K562 (cell line): Measurements from ENCODE around the gene RFPL3. TPM values are rescaled to one million over a fixed set of nuclear protein-coding genes. Genes with fewer than 3 reads are reported as not detected.

Experiments
- ATAC-seq: fragments of 200-7000 bp; cut with Tn5 transposase; 3 replicates; pipeline ENCODE4 v1.9.1; 2020; ENCODE audit warnings: moderate library complexity
- BruUV-seq: library from RNA; stranded (reverse); fragments of 400-500 nt; replicated peaks from 2 replicates; lab custom pipeline; 2021; lab: Mats Ljungman, UMichigan
- CTCF ChIA-PET: fragments of 300-600 bp; formaldehyde crosslinking; extraction: SDS; loops from one replicate; lab custom pipeline; 2021; ENCODE audit warnings: low intra/inter-chr PET ratio; lab: Yijun Ruan, JAX
- POLR2A ChIA-PET: fragments of 300-600, 350-650 bp; sonication (Branson Sonifier 250); formaldehyde crosslinking; extraction: SDS; loops from one replicate; lab custom pipeline; 2021; ENCODE audit warnings: antibody characterized with exemption, inconsistent platforms; lab: Yijun Ruan, JAX
- DNase-seq, 4 experiments: peaks; one replicate each; pipeline versions ENCODE4 v3.0.0 to v3.0.0-alpha.2; 2011 to 2018; ENCODE audit warnings: low spot score in 3 of 4, mixed read lengths in 3 of 4; ENCODE audit errors: extremely low read depth in 1 of 4
- FAIRE-seq: peaks from 2 replicates; lab custom pipeline; 2011; peaks lifted over from hg19 to GRCh38; lab: Jason Lieb, UNC
- H2AFZ ChIP-seq: 2 replicates; pipeline ENCODE4 v1.6.0; 2011; ENCODE audit warnings: low read depth, low read length, control low read depth, inconsistent platforms
- H3K27ac ChIP-seq: fragments of 200-600 bp; 3 replicates; pipeline ENCODE4 v1.8.0; 2011; ENCODE audit warnings: low read depth, mild to moderate bottlenecking, control low read depth, inconsistent platforms, low read length, moderate library complexity, mixed read lengths; ENCODE audit errors: extremely low read depth
- H3K27me3 ChIP-seq, 2 experiments: fragments of 300-600 bp in 1 of 2; 2 replicates in 1 of 2; 3 replicates in 1 of 2; pipeline versions ENCODE4 v1.6.0 to v1.8.0; 2011; ENCODE audit warnings: inconsistent platforms in 2 of 2, low read length in 2 of 2, mild to moderate bottlenecking in 1 of 2, mixed read lengths in 1 of 2, moderate library complexity in 1 of 2; ENCODE audit not compliant: control insufficient read depth in 2 of 2, insufficient read depth in 2 of 2
- H3K36me3 ChIP-seq: fragments of 300-600 bp; 3 replicates; pipeline ENCODE4 v1.8.0; 2011; ENCODE audit warnings: mild to moderate bottlenecking, low read length, inconsistent platforms; ENCODE audit not compliant: control insufficient read depth, insufficient read depth
- H3K4me1 ChIP-seq, 2 experiments: fragments of 200-600 bp in 1 of 2; replicated peaks in 1 of 2; 2 replicates in 1 of 2; 3 replicates in 1 of 2; pipeline versions ENCODE4 v1.5.1 to v1.8.0; 2011; ENCODE audit warnings: inconsistent platforms in 2 of 2, low read length in 2 of 2, mild to moderate bottlenecking in 1 of 2, mixed read lengths in 1 of 2, moderate library complexity in 1 of 2; ENCODE audit not compliant: control insufficient read depth in 2 of 2, insufficient read depth in 2 of 2
- H3K4me2 ChIP-seq: 2 replicates; pipeline ENCODE4 v1.6.1; 2011; ENCODE audit warnings: low read length, control low read depth, inconsistent platforms, mixed read lengths; ENCODE audit not compliant: insufficient read depth
- H3K4me3 ChIP-seq: fragments of 200-600 bp; sonication (generic), shearing (Covaris generic); 2 replicates; pipeline ENCODE4 v1.5.1; 2016; ENCODE audit warnings: control low read depth, inconsistent platforms
- H3K79me2 ChIP-seq: fragments of 200-600 bp; 3 replicates; pipeline ENCODE4 v1.8.0; 2011; ENCODE audit warnings: low read length, inconsistent platforms; ENCODE audit not compliant: control insufficient read depth, insufficient read depth
- H3K9ac ChIP-seq, 2 experiments: 2 replicates each; pipeline versions ENCODE4 v1.6.0 to v1.6.1; 2011; ENCODE audit warnings: low read depth in 2 of 2, low read length in 2 of 2, control low read depth in 1 of 2, inconsistent platforms in 1 of 2, mild to moderate bottlenecking in 1 of 2, mixed read lengths in 1 of 2; ENCODE audit not compliant: insufficient read depth in 1 of 2
- H3K9me1 ChIP-seq: one replicate; pipeline ENCODE4 v1.6.0; 2011; ENCODE audit warnings: inconsistent platforms, mild to moderate bottlenecking, low read length, moderate library complexity; ENCODE audit not compliant: control insufficient read depth, insufficient read depth
- H3K9me3 ChIP-seq: replicated peaks from 2 replicates; pipeline ENCODE4 v1.5.1; 2011; ENCODE audit warnings: low read depth, low read length, inconsistent platforms; ENCODE audit not compliant: control insufficient read depth, insufficient read depth
- H4K20me1 ChIP-seq: replicated peaks from 2 replicates; pipeline ENCODE4 v1.6.1; 2011; ENCODE audit warnings: low read length, inconsistent platforms, mixed read lengths; ENCODE audit not compliant: control insufficient read depth, insufficient read depth
- SMAD1 ChIP-seq: fragments of 150-350 bp; IDR thresholded peaks from 2 replicates; pipeline ENCODE4 v1.6.1; 2014; ENCODE audit warnings: low read length, low read depth; ENCODE audit not compliant: partially characterized antibody
- WGBS: fragments of 100-300 bp; shearing (Covaris generic); methylation state at CpG from one replicate; pipeline ENCODE4 v1.1.6; 2016; ENCODE audit warnings: low coverage, mixed read lengths; ENCODE audit not compliant: insufficient coverage; ENCODE audit errors: missing lambda C conversion rate; 5-methylcytosine and 5-hydroxymethylcytosine counted together
- in situ Hi-C: fragments of 300-500 bp; cut with MboI; formaldehyde crosslinking; loops from 4 replicates; pipeline ENCODE4 v1.15.0; 2018; ENCODE audit warnings: inconsistent platforms, mixed read lengths
- intact Hi-C: fragments of 100-400 bp; cut with micrococcal nuclease; formaldehyde crosslinking; loops from 2 replicates; pipeline ENCODE4 v1.14.2; 2022
- polyA plus RNA-seq, 8 experiments: library from polyadenylated mRNA; depleted of rRNA in 4 of 8; stranded (reverse) in 5 of 8; unstranded in 3 of 8; fragments of >200 nt; fragmentation: Nextera tagmentation in 2 of 8; fragmentation: Illumina TruSeq in 1 of 8; extraction: Ambion mirVana in 2 of 8; extraction: Trizol in 1 of 8; gene quantifications; 2 replicates each; pipeline versions ENCODE4 v1.2.1 to v1.2.3, GENCODE V29; 2011 to 2014; ENCODE audit warnings: inconsistent platforms in 1 of 8, missing spikeins in 1 of 8
- total RNA-seq, 7 experiments: library from RNA; depleted of rRNA in 6 of 7; stranded (reverse); fragments of >200 nt in 6 of 7; fragmentation: Illumina TruSeq in 2 of 7; extraction: Trizol in 2 of 7; gene quantifications; 2 replicates each; pipeline versions ENCODE4 v1.2.1 to v1.2.3, GENCODE V29; 2011 to 2021; ENCODE audit warnings: low replicate concordance in 1 of 7
- TF ChIP-seq, protein P1 (sequence below), 3 experiments: IDR thresholded peaks in 2 of 3; conservative IDR thresholded peaks in 1 of 3; 2 replicates each; pipeline ENCODE4 v1.5.1; 2011 to 2012; ENCODE audit warnings: low read length in 3 of 3, mild to moderate bottlenecking in 3 of 3, control low read depth in 2 of 3, improper control_type of control experiment in 1 of 3, inconsistent platforms in 1 of 3, low read depth in 1 of 3, mixed read lengths in 1 of 3, moderate library complexity in 1 of 3; ENCODE audit not compliant: insufficient read depth in 2 of 3
- TF ChIP-seq, protein P2 (sequence below), 2 experiments: IDR thresholded peaks; 2 replicates each; pipeline ENCODE4 v1.6.1; 2012; ENCODE audit warnings: improper control_type of control experiment in 2 of 2, low read depth in 2 of 2, low read length in 2 of 2, borderline replicate concordance in 1 of 2
- TF ChIP-seq, protein P3 (sequence below): fragments of 450-650 bp; formaldehyde crosslinking; conservative IDR thresholded peaks from 2 replicates; pipeline ENCODE4 v1.4.0; 2022; ENCODE audit warnings: mild to moderate bottlenecking, missing genetic modification characterization
- TF ChIP-seq, protein P4 (sequence below): sonication (generic); formaldehyde crosslinking; IDR thresholded peaks from 2 replicates; pipeline ENCODE4 v1.8.0; 2022; ENCODE audit warnings: mild to moderate bottlenecking, missing genetic modification reagents

Gene RFPL3
- total and polyA plus RNA-seq, 9 of the 15 experiments (the other 6 are each of a cell fraction or from before 2014, with no cell fraction given): not detected

DNA sequence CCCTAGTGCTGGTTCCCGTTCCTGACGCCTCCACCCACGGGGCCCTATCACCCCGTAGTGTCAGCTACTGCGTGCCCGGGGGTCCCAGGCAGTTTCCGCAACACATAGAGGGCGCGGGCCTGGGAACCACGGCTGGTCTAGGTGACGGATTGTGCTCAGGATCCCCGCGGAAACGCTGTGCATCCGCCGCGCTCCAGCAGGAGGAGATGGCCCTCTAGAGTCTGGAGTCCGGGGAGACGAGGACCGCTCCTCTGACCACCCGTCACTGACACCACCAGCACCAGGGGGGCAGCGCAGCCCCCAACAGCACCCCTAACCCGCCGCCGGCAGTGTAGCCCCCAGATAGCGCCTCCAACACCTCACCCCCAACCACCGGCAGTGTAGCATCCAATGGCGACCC is 4.4 kb upstream of the RFPL3 start:
- DNase-seq (no peak), ATAC-seq (peak; percentile 43; the same call in 2 of the 3 replicates), FAIRE-seq (no peak)
- BruUV-seq: no TSS peak
- H4K20me1 ChIP-seq: no peaks in the 10 kb centered on the region
- H3K9me1 ChIP-seq: no peaks in the 10 kb centered on the region
- no peak overlapping the region for H3K4me2 ChIP-seq
- H3K27me3 ChIP-seq: peaks cover 0 to 7% of the 10 kb centered on the region in 2 experiments; a peak in 3 of 5 replicates
- no peaks in the 10 kb centered on the region for H3K36me3 ChIP-seq
- no peak overlapping the region for H3K9ac ChIP-seq
- H3K9me3 ChIP-seq: no peaks in the 10 kb centered on the region
- H2AFZ ChIP-seq: no peak overlapping the region
- ChIA-PET CTCF (no interaction called here), POLR2A (no interaction called here)
- H3K4me3 ChIP-seq: no peak overlapping the region
- no peak overlapping the region for H3K27ac ChIP-seq
- no peaks in the 10 kb centered on the region for H3K79me2 ChIP-seq
- WGBS: 3% methylated on average over 15 of the region's 28 CpGs
- in situ Hi-C loops: no loop called here
- TF ChIP-seq, protein P1, sequence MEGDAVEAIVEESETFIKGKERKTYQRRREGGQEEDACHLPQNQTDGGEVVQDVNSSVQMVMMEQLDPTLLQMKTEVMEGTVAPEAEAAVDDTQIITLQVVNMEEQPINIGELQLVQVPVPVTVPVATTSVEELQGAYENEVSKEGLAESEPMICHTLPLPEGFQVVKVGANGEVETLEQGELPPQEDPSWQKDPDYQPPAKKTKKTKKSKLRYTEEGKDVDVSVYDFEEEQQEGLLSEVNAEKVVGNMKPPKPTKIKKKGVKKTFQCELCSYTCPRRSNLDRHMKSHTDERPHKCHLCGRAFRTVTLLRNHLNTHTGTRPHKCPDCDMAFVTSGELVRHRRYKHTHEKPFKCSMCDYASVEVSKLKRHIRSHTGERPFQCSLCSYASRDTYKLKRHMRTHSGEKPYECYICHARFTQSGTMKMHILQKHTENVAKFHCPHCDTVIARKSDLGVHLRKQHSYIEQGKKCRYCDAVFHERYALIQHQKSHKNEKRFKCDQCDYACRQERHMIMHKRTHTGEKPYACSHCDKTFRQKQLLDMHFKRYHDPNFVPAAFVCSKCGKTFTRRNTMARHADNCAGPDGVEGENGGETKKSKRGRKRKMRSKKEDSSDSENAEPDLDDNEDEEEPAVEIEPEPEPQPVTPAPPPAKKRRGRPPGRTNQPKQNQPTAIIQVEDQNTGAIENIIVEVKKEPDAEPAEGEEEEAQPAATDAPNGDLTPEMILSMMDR (IDR thresholded peaks at IDR 0.05 in 2 of 3, conservative IDR thresholded peaks at IDR 0.05 in 1 of 3; ENCODE audit: insufficient read depth in 2 of 3, low read depth in 1 of 3, low read length in 3 of 3): 0 out of 6 replicates have a peak, but pooled peaks of 1 of the 3 experiments have one; percentile 8
- no peak for TF ChIP-seq SMAD1
- TF ChIP-seq, protein P2, sequence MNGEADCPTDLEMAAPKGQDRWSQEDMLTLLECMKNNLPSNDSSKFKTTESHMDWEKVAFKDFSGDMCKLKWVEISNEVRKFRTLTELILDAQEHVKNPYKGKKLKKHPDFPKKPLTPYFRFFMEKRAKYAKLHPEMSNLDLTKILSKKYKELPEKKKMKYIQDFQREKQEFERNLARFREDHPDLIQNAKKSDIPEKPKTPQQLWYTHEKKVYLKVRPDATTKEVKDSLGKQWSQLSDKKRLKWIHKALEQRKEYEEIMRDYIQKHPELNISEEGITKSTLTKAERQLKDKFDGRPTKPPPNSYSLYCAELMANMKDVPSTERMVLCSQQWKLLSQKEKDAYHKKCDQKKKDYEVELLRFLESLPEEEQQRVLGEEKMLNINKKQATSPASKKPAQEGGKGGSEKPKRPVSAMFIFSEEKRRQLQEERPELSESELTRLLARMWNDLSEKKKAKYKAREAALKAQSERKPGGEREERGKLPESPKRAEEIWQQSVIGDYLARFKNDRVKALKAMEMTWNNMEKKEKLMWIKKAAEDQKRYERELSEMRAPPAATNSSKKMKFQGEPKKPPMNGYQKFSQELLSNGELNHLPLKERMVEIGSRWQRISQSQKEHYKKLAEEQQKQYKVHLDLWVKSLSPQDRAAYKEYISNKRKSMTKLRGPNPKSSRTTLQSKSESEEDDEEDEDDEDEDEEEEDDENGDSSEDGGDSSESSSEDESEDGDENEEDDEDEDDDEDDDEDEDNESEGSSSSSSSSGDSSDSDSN (IDR thresholded peaks at IDR 0.05; ENCODE audit: borderline replicate concordance in 1 of 2, low read depth in 2 of 2, low read length in 2 of 2): no peak
- TF ChIP-seq, protein P3, sequence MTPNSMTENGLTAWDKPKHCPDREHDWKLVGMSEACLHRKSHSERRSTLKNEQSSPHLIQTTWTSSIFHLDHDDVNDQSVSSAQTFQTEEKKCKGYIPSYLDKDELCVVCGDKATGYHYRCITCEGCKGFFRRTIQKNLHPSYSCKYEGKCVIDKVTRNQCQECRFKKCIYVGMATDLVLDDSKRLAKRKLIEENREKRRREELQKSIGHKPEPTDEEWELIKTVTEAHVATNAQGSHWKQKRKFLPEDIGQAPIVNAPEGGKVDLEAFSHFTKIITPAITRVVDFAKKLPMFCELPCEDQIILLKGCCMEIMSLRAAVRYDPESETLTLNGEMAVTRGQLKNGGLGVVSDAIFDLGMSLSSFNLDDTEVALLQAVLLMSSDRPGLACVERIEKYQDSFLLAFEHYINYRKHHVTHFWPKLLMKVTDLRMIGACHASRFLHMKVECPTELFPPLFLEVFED (CRISPR knock-in tag): no peak
- TF ChIP-seq, protein P4, sequence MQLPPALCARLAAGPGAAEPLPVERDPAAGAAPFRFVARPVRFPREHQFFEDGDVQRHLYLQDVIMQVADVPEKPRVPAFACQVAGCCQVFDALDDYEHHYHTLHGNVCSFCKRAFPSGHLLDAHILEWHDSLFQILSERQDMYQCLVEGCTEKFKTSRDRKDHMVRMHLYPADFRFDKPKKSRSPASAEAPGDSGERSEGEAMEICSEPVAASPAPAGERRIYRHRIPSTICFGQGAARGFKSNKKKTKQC (CRISPR knock-in tag): no peak
- intact Hi-C loops: no loop called here
- peaks cover 0 to 14% of the 10 kb centered on the region in 2 experiments; a peak in 2 of 5 replicates for H3K4me1 ChIP-seq
